Measurements from ENCODE around the gene RAB25. TPM values are rescaled to one million over a fixed set of nuclear protein-coding genes. Genes with fewer than 3 reads are reported as not detected.

Gene RAB25
- polyA plus RNA-seq, 2 of the 4 experiments (the other 2 are of a cell fraction) = not detected

GRCh38 chr1:156114101-156114918 lies 53.4 kb downstream of the RAB25 start, which contains the start of gene LMNA:
LMNA (plus strand) TSS chr1:156114711; CDS start chr1:156114919, 208 bp downstream.
- ChIA-PET CTCF (interaction anchor here (14.1 to 54.8 kb wide), 2 partner anchors 15 to 18 kb away, joined by 313 to 2239 read pairs; partner anchors contain the start of gene MEX3A), POLR2A (interaction anchor here (0.5 to 4.8 kb wide), 13 partner anchors 9 to 168 kb away, joined by 3 to 108 read pairs (median 4); partner anchors contain the start of genes MEX3A and SMG5)
- peak; percentile 83 to 84 for ATAC-seq
- peak within 1 kb of the TSS; percentile 99 for H3K4me3 ChIP-seq
- DNase-seq (ENCODE audit: low read depth in 1 of 2, low spot score in 1 of 2) = peak; percentile 96 to 98
- peak within 1 kb of the TSS; percentile 91 for H3K4me2 ChIP-seq
- peak within 1 kb of the TSS; percentile 95 to 98 for H3K27ac ChIP-seq
- FAIRE-seq = no peak
- no peaks in the 10 kb centered on the region for H3K9me3 ChIP-seq
- WGBS (ENCODE audit: missing lambda C conversion rate) = 0% methylated on average over 3 of the region's 37 CpGs
- H3K4me1 ChIP-seq = peaks cover 51% of the 10 kb centered on the region
- 0 out of 2 replicates have a peak, but pooled peaks have one; percentile 55 for TF ChIP-seq MAZ (IDR thresholded peaks at IDR 0.05; ENCODE audit: borderline replicate concordance, low read depth, low read length)
- TF ChIP-seq HMGXB4 (CRISPR knock-in tag; IDR thresholded peaks at IDR 0.05; ENCODE audit: borderline replicate concordance) = no peak
- TF ChIP-seq ZSCAN20 (CRISPR knock-in tag; IDR thresholded peaks at IDR 0.05) = no peak
- TF ChIP-seq PHF8 (IDR thresholded peaks at IDR 0.05; ENCODE audit: borderline replicate concordance, low read depth) = no peak; the same call in none of the 2 replicates
- TF ChIP-seq CBX8 (IDR thresholded peaks at IDR 0.05) = no peak
- TF ChIP-seq RARB (CRISPR knock-in tag; IDR thresholded peaks at IDR 0.05) = no peak
- TF ChIP-seq JUN (IDR thresholded peaks at IDR 0.05) = peak; percentile 66 to 81; a peak in 2 of 5 replicates
- TF ChIP-seq MYC (IDR thresholded peaks at IDR 0.05; ENCODE audit: borderline replicate concordance, low read length) = peak; percentile 90
- peak; percentile 50; the same call in 1 of the 2 replicates for TF ChIP-seq HOXB5 (CRISPR knock-in tag; IDR thresholded peaks at IDR 0.05)
- TF ChIP-seq NR3C1 (IDR thresholded peaks at IDR 0.05) = no peak
- TF ChIP-seq GATA3 (IDR thresholded peaks at IDR 0.05; ENCODE audit: borderline replicate concordance) = peak; percentile 73
- TF ChIP-seq, protein P1, sequence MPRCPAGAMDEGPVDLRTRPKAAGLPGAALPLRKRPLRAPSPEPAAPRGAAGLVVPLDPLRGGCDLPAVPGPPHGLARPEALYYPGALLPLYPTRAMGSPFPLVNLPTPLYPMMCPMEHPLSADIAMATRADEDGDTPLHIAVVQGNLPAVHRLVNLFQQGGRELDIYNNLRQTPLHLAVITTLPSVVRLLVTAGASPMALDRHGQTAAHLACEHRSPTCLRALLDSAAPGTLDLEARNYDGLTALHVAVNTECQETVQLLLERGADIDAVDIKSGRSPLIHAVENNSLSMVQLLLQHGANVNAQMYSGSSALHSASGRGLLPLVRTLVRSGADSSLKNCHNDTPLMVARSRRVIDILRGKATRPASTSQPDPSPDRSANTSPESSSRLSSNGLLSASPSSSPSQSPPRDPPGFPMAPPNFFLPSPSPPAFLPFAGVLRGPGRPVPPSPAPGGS (IDR thresholded peaks at IDR 0.05) = peak; percentile 7; the same call in 2 of the 3 replicates
- peak; percentile 81; the same call in 1 of the 2 replicates for TF ChIP-seq POLR2AphosphoS2 (conservative IDR thresholded peaks at IDR 0.05; ENCODE audit: low read length)
- no peak for TF ChIP-seq EHMT2 (IDR thresholded peaks at IDR 0.05; ENCODE audit: low read depth)
- TF ChIP-seq KDM1A (IDR thresholded peaks at IDR 0.05; ENCODE audit: low read depth) = no peak
- no peak for TF ChIP-seq KDM5A (IDR thresholded peaks at IDR 0.05)
- TF ChIP-seq MAFK (IDR thresholded peaks at IDR 0.05; ENCODE audit: partially characterized antibody) = peak; percentile 71
- TF ChIP-seq ESRRA (IDR thresholded peaks at IDR 0.05; ENCODE audit: borderline replicate concordance, low read length) = no peak
- TF ChIP-seq, protein P2, sequence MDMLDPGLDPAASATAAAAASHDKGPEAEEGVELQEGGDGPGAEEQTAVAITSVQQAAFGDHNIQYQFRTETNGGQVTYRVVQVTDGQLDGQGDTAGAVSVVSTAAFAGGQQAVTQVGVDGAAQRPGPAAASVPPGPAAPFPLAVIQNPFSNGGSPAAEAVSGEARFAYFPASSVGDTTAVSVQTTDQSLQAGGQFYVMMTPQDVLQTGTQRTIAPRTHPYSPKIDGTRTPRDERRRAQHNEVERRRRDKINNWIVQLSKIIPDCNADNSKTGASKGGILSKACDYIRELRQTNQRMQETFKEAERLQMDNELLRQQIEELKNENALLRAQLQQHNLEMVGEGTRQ (IDR thresholded peaks at IDR 0.05) = peak; percentile 80
- TF ChIP-seq TFCP2L1 (CRISPR knock-in tag; IDR thresholded peaks at IDR 0.05) = peak; percentile 10; the same call in 1 of the 2 replicates
- TF ChIP-seq, protein P3, sequence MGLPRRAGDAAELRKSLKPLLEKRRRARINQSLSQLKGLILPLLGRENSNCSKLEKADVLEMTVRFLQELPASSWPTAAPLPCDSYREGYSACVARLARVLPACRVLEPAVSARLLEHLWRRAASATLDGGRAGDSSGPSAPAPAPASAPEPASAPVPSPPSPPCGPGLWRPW (IDR thresholded peaks at IDR 0.05) = no peak
- TF ChIP-seq RAD21 (conservative IDR thresholded peaks at IDR 0.05 in 1 of 2, IDR thresholded peaks at IDR 0.05 in 1 of 2) = 0 out of 5 replicates have a peak, but pooled peaks of 1 of the 2 experiments have one; percentile 6
- TF ChIP-seq TP53 (CRISPR knock-in tag; IDR thresholded peaks at IDR 0.05) = no peak
- TF ChIP-seq SMC3 (IDR thresholded peaks at IDR 0.05) = peak; percentile 10; the same call in 1 of the 3 replicates
- TF ChIP-seq HEYL (CRISPR knock-in tag; IDR thresholded peaks at IDR 0.05) = no peak
- TF ChIP-seq FOSL2 (IDR thresholded peaks at IDR 0.05) = peak; percentile 99
- peak; percentile 100 for TF ChIP-seq FOSL2 (CRISPR knock-in tag; IDR thresholded peaks at IDR 0.05)
- TF ChIP-seq POLR2A (IDR thresholded peaks at IDR 0.05; ENCODE audit: low read length) = peak; percentile 97
- no peak for TF ChIP-seq ZNF302 (CRISPR knock-in tag; IDR thresholded peaks at IDR 0.05)
- peak; percentile 56; the same call in 1 of the 2 replicates for TF ChIP-seq EHF (CRISPR knock-in tag; IDR thresholded peaks at IDR 0.05)
- peak; percentile 7 to 43; a peak in 1 of 5 replicates for TF ChIP-seq EP300 (IDR thresholded peaks at IDR 0.05)
- TF ChIP-seq CTCF (IDR thresholded peaks at IDR 0.05) = no peak
- 0 out of 2 replicates have a peak, but pooled peaks have one; percentile 48 for TF ChIP-seq RCOR1 (IDR thresholded peaks at IDR 0.05; ENCODE audit: low read depth, low read length)
- TF ChIP-seq PBX3 (IDR thresholded peaks at IDR 0.05) = peak; percentile 81
